ENCODE data around the gene CCDC57.
A peak's percentile ranks its signal among the peaks of the same experiment; 100 is the strongest.

The CCDC57 gene

GRCh38 chr17:82103553-82104451 lies 108.8 kb downstream of the CCDC57 start:
- DNase-seq: no peak

- peak; percentile 51 for DNase-seq
Measured at GRCh38 chr17:82101767-82102679, 110.6 kb downstream of the CCDC57 start.

- no peak for DNase-seq
Measured at GRCh38 chr17:82101301-82101715, 111.3 kb downstream of the CCDC57 start.

DNA sequence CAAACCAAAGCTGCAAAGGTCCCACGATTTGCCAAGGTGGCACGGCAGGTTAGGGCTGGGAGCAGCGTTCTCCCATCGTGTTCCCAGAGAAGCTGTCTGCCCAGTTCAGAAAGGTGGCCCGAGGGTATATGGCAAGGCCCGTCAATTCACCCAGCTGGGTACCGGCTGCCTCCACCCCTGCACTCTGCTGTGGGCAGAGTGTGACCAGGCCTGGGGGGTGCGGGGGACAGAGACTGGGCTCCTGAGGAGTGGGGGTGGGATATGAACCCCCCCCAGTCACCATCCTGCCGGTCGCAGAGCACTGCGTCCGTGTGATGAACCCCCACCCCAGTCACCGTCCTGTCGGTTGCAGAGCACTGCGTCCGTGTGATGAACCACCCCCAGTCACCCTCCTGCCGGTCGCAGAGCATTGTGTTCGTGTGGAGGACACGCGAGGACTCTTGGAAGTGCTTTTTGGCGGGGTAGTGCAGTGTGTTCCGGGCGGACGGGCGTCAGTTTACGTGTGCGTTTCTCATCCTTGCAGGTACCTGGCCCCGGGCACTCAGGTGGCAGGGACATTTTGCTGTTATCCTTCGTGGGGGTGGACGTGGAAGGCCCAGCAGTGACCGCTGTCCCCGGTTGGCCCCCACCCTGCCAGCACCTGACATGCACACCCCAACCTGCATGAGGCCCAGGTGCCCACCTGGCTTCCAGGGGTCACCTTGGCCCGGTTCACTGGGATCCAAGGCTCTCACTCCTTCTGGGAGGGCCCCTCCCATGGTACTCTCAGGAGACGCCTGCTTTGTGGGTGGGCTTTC lies 111.9 kb downstream of the CCDC57 start:
- DNase-seq: no peak

- peak; percentile 73 for DNase-seq
Measured at GRCh38 chr17:82098939-82099763, 113.5 kb downstream of the CCDC57 start.

DNA sequence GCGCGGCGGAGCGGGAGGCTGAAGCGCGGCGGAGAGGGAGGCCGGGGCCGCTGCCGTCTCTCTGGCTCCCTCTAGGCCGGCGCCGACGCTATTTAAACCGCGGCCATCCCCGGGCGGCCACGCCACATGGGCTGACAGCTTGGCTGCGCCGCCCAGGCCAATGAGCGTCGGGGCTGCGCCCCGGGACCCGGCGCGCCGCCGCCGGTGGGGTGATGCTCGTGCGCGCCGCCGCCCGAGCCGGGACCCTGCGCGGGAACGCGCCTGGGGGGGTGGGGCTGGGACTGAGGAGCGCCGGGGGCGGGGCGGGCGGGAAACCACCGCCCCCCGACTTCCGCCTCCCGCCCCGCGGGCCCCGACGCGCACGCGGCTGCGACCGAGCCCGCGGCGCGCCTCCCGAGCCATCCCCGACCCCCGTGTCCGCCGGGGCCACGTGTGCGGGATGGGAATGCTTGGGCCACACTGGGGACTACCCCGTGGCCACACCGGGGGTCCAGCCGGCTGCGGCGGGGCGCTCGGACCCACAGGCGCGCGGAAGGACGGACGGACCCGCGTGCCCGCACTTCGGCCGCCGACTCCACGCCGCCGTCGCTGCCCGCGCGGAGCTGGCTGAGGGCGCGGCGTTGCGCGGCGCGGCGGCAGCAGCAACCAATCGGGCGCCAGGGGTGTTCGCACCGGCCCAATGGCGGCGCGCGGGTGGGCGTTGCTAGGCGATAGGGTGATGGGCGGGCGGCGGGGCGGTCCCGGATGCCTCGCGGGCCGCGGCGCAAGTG lies 114.3 kb downstream of the CCDC57 start, which contains the start of gene FASN:
Gene FASN (minus strand): TSS at position 68 of the 770 bp plus-strand sequence. CDS start 1,791 bp downstream, outside the sequence.
- DNase-seq: peak; percentile 95

DNA sequence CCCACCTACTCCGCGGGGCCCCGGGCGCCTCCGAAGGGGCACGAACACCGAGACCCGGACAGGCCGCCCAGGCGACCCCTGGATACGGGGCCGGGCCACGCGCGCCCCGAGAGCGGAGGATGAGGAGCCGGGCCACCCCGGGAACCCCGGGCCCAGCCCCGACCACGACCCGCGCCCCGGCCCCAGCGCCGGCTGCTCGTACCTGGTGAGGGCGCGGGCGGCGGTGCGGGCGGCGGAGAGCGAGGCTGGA lies 114.8 kb downstream of the CCDC57 start:
- DNase-seq: no peak

- peak; percentile 63 for DNase-seq
Measured at GRCh38 chr17:82097184-82097918, 115.3 kb downstream of the CCDC57 start.

- DNase-seq: no peak
Measured at GRCh38 chr17:82096709-82097183, 115.9 kb downstream of the CCDC57 start.

DNA sequence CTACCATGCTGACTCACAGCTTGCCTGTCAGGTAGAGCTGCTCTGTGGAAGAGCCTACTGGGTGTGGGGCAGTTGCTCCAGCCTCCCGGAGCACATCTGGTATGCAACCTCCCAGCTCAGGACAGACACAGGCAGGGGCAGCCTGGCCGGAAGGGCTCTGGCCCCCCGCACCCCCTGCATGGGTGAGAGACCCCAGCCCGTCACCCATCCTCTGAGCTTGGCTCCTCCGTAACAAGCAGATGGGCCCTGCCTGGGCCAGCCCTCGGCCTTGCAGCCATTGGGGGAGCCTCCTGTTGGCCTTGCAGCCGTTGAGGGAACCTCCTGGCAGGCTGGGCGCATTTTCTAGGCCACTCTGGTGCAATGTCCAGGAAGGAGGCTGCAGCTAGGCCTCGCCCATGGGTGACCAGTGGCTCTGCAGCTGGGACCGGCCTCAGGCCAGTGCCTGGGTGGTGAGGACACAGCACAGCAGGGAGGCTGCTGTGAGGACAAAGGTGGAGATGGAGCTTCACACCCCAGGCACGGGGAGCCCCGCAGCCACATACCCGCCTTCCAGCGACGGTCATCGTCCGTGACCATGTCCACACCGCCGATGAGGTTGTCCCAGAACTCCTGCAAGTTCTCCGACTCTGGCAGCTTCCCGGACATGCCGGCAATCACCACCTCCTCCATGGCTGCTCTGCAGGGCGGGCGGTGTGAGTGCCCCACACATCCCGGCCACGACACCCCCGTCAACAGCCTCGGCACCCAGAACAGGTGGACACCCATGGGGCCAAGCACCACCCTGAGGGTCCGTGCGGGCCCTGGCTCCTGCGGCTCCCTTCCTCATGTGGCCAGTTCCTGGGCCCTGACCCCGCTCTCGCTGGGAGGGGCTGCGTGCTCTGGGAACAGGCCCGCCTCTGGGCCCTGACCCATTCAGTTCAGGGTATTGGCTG lies 116.6 kb downstream of the CCDC57 start:
- DNase-seq: no peak

- no peak for DNase-seq
Measured at GRCh38 chr17:82094931-82095776, 117.5 kb downstream of the CCDC57 start.

DNA sequence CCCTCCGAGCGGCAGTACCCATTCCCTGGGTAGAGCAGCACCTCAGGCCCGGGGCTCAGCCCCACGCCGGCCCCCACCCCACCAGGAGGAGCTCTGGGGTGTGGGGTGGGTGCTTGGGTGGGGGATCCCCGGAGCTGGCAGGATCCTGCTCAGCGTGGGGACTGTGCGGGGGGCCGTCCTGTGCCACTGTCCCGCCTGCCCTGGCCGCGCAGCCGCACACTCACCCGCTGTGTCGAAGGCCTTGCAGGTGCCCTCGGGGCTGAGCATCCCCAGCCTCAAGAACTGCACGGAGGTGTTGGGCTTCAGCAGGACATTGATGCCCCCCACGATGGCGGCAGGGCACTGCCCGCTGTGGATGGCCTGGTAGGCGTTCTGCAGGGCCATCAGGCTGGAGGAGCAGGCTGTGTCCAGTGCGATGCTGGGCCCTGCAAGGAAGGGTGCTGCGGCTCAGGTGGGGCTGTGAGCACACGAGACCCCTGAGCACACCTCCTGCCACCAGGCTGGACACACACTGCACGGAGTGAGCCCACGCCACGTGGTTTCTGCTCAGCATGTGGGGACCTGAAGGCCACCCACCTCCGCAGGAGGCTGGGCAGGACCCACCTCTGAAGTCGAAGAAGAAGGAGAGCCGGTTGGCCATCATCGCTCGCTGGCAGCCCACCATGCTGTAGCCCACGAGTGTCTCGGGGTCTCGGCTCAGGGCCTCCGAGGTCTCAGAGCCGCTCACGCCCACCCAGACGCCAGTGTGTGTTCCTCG lies 119.5 kb downstream of the CCDC57 start:
- DNase-seq: no peak

- DNase-seq: no peak
Measured at GRCh38 chr17:82092628-82092994, 120.0 kb downstream of the CCDC57 start.

DNA sequence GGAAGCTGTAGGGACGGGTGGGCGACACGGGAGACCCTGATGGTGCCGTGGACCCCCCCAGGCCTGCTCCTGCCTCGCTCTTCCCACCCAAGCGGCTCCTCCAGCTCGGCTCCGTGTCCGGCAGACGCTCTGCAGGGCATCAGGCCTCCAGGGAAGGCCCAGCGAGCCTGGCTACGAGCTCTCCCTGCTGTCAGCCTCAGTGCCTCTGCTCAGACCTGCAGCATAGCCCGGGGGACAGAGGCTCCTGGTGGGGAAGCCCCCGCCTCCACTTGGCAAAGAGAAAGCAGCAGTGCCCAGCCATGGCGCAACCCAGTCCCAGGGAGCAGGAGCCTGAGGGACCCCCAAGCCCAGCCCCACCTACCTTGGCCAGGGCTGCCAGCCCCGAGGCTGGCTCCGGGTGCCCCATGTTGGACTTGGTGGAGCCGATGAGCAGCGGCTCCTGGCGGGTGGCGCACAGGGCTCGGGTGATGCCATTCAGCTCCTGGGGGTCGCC lies 120.5 kb downstream of the CCDC57 start:
- no peak for DNase-seq

DNA sequence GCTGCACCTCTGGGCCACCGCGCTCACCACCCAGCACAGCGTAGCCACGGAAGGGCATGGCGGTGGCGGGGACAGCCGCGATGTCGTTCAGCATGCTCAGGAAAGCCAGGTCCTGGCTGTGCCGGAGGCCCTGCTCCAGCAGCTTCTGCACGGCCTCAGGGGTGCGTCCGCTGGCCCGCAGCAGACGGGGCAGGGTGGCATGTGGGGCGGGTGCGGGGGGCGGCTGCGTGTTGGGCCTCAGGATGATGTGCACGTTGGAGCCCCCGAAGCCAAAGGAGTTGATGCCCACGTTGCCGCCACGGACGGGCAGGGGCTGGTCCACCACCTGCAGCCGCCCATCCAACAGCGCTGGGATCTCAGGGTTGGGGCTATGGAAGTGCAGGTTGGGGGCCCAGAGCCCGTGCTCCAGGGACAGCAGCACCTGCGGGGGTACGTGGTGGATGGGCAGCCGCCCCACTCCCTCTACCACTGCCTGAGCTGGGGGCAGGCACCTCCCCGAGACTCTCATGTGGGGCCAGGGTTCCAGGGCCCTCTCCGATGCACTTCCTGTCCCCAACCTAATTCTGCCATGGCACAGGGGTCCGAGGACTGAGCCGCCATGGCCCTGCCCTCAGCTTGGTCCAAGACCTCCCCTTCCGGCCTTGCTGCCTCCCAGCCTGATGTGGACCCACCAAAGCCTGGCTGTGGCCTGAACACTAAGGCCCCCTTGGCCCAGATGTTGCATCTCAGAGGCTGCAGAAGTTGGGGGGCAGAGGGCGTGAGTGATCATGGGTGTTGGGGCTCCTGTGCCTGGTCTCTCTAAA lies 121.2 kb downstream of the CCDC57 start:
- DNase-seq: no peak

GRCh38 chr17:82090549-82091263 lies 121.9 kb downstream of the CCDC57 start:
- no peak for DNase-seq
